Omental fat pad (tissue), 4 donors: Measurements from ENCODE around the gene NIT1. TPM values are rescaled to one million over a fixed set of nuclear protein-coding genes. Genes with fewer than 3 reads are reported as not detected.

Experiments used
- ATAC-seq: fragments of 150-250 bp; one replicate; pipeline ENCODE4 v1.9.1; 2016; ENCODE audit warnings: mild to moderate bottlenecking, moderate library complexity; ENCODE audit not compliant: low FRiP score
- DNase-seq: peaks from one replicate; pipeline ENCODE4 v3.0.0-alpha.2; 2019; ENCODE audit warnings: low spot score
- total RNA-seq, 4 donors: library from RNA; depleted of rRNA; stranded (reverse); fragments of >200 nt; gene quantifications; one replicate each; pipeline ENCODE4 v1.1.0, GENCODE V29; 2016
- TF ChIP-seq, protein P1 (sequence below), 3 donors: fragments of 450-650 bp; IDR thresholded peaks; one replicate each; pipeline ENCODE4 v1.5.1; 2016 to 2017; ENCODE audit warnings: antibody characterized with exemption in 3 of 3, mild to moderate bottlenecking in 3 of 3, moderate library complexity in 2 of 3

The NIT1 gene
- total RNA-seq, 4 donors from 2014 or later, result 28.1 to 122 (median 33.4) TPM

GRCh38 chr1:161085165-161085564, 32.7 kb upstream of the NIT1 start:
- ATAC-seq, result no peak
- TF ChIP-seq, protein P1, sequence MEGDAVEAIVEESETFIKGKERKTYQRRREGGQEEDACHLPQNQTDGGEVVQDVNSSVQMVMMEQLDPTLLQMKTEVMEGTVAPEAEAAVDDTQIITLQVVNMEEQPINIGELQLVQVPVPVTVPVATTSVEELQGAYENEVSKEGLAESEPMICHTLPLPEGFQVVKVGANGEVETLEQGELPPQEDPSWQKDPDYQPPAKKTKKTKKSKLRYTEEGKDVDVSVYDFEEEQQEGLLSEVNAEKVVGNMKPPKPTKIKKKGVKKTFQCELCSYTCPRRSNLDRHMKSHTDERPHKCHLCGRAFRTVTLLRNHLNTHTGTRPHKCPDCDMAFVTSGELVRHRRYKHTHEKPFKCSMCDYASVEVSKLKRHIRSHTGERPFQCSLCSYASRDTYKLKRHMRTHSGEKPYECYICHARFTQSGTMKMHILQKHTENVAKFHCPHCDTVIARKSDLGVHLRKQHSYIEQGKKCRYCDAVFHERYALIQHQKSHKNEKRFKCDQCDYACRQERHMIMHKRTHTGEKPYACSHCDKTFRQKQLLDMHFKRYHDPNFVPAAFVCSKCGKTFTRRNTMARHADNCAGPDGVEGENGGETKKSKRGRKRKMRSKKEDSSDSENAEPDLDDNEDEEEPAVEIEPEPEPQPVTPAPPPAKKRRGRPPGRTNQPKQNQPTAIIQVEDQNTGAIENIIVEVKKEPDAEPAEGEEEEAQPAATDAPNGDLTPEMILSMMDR (IDR thresholded peaks at IDR 0.05), result no peak
- DNase-seq, result no peak

- ATAC-seq, result no peak
- TF ChIP-seq, protein P1 (IDR thresholded peaks at IDR 0.05), result no peak
- DNase-seq, result no peak
Measured at GRCh38 chr1:161086457-161086856, 31.4 kb upstream of the NIT1 start.

DNA sequence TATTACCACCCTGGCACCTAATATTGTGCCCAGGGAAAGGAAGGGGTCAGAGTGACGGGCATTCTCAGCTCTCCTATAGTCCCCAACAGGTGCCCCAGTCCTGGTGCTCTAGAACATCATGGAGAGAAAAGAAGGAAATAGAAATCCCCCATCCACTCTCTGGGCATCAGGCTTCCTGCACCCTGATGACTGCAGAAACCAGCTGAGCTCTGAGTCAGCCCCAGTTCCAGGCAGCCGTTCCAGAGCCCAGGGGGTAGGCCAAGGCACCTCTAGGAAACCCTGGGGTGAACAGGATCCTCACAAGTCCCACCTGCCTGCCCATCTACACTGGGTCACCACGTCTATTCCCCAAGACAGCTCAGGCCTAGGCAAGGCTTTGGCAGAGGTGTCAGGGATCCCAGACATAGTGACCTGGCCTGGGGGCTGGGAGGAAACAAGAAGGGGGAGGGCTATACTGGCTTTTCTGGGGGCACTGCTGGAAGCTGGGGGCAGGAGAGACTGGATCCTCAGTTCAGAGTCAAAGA, 29.3 kb upstream of the NIT1 start:
- DNase-seq (no peak), ATAC-seq (no peak)
- TF ChIP-seq, protein P1 (IDR thresholded peaks at IDR 0.05), result no peak

GRCh38 chr1:161089251-161089924, 28.5 kb upstream of the NIT1 start, which contains the start of gene NECTIN4:
NECTIN4 (minus strand) TSS chr1:161089558; CDS start chr1:161089296, 262 bp downstream.
- ATAC-seq, result no peak
- TF ChIP-seq, protein P1 (IDR thresholded peaks at IDR 0.05), result no peak
- no peak for DNase-seq

DNA sequence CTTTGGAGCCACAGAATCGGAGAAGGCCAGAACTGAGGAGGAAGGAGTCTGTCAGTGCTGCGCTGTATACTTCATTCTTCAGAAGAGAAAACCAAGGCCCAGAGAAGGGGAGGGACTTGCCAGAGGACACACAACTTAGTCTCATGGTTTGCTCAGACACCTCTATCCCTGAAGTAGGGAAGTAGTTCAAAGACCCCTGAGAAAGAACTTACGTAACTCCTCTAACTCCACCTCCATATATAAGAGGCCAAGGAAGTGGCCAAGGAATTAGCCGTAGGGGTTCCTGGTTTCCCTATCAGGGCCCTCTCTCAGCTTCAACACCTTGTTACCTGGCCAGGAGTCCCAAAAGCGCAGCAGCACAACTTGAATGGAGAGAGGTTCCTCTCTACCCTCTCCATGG, 28.0 kb upstream of the NIT1 start:
- TF ChIP-seq, protein P1 (IDR thresholded peaks at IDR 0.05), result no peak
- DNase-seq (no peak), ATAC-seq (no peak)

DNA sequence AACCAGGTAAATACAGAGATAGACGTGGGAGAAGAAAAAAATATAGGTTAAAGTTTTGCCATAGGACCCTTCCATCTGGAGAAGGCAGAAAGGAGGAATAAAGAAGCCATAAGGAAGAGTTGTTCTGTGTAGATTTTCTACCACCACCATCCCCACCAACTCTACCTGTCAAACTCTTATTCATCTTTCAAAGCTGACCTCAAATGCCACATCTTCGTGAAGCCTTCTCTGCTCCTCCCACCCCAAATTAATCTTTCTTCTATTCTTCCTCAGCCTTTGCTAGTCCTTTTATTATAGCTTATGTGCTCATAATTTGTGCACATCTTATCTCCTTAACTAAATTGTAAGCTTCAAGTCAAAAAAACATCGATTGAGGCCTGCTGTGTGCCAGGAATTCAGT, 27.3 kb upstream of the NIT1 start:
- TF ChIP-seq, protein P1 (IDR thresholded peaks at IDR 0.05), result no peak
- DNase-seq (no peak), ATAC-seq (no peak)

- DNase-seq, result no peak
- TF ChIP-seq, protein P1 (IDR thresholded peaks at IDR 0.05), result no peak
- ATAC-seq, result no peak
Measured at GRCh38 chr1:161091093-161091492, 26.8 kb upstream of the NIT1 start.
